ENCODE results near the gene FAM131A.

The FAM131A gene

GRCh38 chr3:184341925-184342324 is 4.5 kb downstream of the FAM131A start:
- DNase-seq (ENCODE audit: low read depth), result no peak

DNA sequence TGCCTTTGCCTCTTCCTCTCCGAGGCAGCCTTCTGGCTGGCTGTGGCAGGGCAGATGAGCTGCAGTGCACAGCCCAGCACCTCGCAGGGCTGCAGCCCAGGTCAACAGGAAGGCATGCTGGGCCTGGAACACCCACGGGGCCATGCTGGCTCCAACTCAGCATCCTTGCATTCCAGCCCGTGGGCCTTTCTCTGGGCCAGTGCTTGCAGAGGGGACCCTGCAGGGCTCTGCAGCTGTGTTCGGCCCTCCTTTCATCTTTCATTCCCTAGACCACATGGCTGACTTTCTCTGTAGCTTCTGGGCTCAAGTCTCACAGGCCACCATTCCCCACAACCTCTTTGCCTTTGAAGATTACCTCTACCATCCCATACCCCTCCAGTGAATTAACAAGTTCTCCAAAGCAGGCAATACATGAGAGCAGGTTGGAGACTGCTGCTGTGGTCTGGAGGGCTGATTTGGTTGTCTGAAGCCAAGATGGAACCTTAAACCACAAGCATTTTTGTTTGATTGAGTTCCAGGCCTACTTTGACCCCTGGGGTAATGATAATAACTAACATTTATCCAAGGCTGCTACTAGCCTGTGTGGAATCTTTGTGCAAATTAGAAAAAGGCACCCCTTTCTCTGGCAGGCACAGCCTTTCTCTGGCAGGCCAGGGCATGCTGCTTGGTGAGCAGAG is 5.9 kb downstream of the FAM131A start:
- no peak for DNase-seq (ENCODE audit: low read depth)

DNA sequence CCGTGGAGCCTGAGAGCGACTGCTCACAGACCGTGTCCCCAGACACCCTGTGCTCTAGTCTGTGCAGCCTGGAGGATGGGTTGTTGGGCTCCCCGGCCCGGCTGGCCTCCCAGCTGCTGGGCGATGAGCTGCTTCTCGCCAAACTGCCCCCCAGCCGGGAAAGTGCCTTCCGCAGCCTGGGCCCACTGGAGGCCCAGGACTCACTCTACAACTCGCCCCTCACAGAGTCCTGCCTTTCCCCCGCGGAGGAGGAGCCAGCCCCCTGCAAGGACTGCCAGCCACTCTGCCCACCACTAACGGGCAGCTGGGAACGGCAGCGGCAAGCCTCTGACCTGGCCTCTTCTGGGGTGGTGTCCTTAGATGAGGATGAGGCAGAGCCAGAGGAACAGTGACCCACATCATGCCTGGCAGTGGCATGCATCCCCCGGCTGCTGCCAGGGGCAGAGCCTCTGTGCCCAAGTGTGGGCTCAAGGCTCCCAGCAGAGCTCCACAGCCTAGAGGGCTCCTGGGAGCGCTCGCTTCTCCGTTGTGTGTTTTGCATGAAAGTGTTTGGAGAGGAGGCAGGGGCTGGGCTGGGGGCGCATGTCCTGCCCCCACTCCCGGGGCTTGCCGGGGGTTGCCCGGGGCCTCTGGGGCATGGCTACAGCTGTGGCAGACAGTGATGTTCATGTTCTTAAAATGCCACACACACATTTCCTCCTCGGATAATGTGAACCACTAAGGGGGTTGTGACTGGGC is 7.3 kb downstream of the FAM131A start:
- no peak for DNase-seq (ENCODE audit: low read depth)

GRCh38 chr3:184345317-184346144 is 8.1 kb downstream of the FAM131A start:
- DNase-seq (ENCODE audit: low read depth), result no peak

GRCh38 chr3:184346480-184347190 is 9.2 kb downstream of the FAM131A start:
- no peak for DNase-seq (ENCODE audit: low read depth)

DNA sequence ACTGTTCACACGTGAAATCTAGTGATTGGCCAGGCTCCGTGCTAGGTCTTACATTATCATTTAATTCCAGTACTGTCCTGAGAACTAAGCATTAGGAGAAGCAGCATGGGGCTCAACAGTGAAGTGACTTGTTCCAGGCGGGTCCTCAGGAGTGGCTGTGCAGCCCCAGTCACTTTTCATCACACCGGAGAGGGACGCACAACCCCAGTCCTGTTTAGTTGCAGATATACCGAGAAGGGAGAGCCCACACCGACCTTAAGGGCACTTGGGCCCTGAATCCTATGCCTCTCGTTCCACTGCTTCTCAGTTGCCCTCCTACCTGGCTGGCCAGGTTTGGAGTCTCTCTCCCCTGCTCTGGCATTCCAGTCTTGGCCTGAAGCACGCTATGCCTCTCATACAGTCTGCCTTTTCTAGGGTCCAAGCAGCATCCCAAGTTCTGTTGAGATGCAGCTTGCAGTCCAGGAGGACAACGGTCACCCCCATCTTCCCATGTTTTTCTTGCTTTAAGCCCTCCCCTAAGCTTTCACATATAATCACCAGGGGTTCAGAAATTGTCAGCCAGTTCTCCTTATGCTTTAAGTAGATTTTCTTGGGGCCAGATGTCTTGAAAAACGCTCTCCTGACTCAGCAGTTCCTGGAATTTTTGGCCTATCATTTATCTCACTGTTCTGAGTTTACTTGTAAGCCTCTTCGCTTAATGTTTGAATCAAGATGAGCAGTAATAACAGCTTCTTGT is 10.1 kb downstream of the FAM131A start:
- DNase-seq (ENCODE audit: low read depth), result no peak

GRCh38 chr3:184348057-184348382 is 10.6 kb downstream of the FAM131A start:
- DNase-seq (ENCODE audit: low read depth), result no peak

DNA sequence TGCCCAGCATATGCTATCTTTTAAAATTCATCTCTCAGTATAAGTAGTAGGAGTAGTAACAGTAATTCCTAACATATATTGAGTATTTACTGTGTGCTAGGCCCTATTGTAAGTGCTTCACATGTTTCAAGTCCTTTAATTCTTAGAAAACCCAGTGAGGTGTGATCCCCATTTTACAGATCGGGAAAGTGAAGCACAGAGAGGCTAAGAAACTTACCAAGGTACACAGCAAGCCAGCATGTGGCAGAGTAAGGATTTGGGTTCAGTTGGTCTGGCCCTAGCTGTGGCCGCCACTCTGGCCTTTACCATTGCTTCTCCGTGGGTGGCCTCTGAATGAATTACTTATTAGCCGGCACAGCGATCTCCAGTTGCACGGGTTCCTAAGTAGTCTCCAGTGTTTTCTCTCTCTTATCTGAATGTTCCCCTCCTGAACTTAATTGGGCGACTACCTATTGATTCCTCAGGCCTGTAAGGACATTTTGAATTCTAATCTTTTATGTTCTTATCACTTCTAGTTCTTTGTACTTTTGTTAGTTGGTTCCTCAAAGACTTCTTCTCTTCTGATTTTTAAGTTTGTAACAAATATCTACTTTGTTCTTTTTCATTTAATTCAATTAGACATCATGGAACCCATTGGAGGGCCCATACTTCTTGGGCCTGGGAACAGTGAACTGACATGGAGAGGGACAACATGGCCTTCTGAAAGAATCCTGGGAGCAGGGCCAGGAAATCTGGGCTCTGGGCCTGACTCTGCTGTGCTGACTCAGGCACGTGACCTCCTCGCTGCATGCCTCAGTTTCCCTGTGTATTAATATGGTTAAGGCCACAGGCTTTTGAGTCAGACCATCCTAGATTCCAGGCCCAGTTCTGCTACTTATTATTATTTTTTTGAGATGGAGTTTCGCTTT is 12.4 kb downstream of the FAM131A start:
- DNase-seq (ENCODE audit: low read depth), result no peak

GRCh38 chr3:184350618-184351017 is 13.2 kb downstream of the FAM131A start:
- no peak for DNase-seq (ENCODE audit: low read depth)

GRCh38 chr3:184351511-184352148 is 14.2 kb downstream of the FAM131A start:
- no peak for DNase-seq (ENCODE audit: low read depth)

DNA sequence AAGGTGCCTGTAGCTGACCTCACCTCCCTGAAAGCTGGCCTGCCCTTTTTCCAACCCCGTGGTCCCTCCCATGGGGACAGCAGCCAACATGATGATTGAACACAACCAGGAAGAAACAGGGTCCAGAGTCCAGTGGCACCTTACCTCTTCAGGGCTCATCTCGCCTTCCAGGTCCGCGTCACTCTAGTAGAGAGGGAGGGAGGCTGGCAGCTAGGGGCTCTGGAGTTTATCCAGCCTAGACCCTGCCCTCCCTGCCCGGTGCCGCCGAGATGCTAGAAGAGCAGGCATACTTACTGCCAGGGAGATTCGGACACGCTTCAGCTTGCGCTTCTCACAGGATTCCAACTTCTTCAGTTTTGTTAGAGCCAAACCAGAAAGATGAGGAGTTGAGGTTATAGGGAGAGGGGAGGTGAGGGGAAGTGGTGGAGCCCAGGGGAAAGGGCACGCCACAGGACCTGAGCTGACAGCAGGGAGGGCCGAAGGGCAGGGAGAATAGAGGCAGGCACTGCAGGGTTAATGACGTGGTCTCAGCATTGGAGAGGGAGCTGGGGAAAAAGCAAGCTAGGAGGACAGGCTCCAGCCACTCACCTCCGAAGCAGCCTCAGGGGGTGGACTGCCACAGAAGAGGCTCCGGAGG is 14.9 kb downstream of the FAM131A start:
- no peak for DNase-seq (ENCODE audit: low read depth)

DNA sequence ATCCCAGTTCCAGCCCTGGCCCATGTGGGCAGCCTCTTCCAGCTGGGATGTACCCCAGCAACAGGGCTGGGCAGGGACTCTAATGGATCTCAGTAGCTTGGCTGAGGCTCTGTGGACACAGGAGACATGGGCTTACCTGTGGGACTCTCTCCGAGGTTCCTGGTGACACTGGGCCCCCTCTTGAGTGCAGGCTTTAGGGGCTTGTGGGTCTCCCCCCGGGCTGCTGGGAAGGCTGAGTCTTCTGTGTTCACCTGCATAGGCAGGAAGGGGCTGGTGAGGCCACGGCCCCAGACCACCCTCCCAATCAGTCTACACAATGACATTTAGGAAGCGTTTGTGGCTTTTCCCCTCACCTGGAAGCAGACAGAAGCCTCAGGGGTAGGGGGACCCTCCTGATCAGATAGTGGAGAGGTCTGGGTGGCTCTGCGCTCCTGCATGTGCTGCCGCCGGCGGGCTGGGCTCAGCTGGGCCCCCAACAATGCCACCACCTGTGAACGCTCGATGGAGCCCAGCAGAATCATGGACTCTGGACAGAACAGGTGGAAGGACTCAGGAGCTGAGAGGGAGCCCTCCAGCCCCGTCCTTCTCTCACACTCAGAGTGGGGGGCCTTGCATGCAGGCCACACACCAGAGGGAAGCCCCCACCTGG is 15.6 kb downstream of the FAM131A start:
- no peak for DNase-seq (ENCODE audit: low read depth)

- no peak for DNase-seq (ENCODE audit: low read depth)
Measured at GRCh38 chr3:184353546-184353941, 16.1 kb downstream of the FAM131A start.

- DNase-seq (ENCODE audit: low read depth), result peak; percentile 42
Measured at GRCh38 chr3:184354121-184354728, 16.8 kb downstream of the FAM131A start.

GRCh38 chr3:184354754-184355153 is 17.4 kb downstream of the FAM131A start:
- no peak for DNase-seq (ENCODE audit: low read depth)

DNA sequence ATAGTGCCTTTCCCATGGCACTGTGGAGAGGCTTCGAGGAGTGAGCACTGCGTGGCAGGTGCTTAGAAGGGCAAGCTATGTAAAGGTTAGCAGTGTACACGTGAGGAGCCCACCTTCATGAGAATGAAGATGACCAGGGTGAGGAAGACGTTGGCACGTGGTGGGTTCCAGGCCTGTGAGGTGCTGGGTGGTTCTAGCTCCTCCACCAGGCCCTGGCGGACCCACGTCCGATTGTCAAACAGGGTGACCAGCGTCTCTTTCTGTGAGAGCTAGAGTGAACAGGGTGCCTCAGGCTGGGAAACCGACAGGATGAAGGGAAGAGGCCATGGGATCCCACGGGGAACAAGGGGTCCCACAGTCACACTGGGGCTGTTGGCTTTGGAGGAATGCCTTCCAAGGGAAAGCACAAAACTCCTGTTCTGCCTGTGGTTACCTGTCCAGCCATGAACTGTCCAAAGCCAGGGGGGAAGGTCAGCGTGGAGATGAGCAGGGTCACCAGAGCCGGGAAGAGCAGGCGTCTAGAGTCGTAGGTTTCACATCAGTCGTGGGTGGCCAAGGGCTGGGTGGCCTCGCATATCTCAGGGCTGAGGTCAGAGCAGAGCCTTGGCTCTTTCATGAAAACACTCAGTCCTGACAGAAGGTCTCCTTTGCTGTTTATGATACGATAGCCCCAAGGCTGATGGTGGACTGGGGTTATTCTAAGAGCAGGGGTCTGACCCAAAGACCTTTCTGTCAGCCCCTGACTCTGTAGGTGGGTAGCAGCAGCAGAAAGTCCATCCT is 18.1 kb downstream of the FAM131A start:
- DNase-seq (ENCODE audit: low read depth), result no peak

DNA sequence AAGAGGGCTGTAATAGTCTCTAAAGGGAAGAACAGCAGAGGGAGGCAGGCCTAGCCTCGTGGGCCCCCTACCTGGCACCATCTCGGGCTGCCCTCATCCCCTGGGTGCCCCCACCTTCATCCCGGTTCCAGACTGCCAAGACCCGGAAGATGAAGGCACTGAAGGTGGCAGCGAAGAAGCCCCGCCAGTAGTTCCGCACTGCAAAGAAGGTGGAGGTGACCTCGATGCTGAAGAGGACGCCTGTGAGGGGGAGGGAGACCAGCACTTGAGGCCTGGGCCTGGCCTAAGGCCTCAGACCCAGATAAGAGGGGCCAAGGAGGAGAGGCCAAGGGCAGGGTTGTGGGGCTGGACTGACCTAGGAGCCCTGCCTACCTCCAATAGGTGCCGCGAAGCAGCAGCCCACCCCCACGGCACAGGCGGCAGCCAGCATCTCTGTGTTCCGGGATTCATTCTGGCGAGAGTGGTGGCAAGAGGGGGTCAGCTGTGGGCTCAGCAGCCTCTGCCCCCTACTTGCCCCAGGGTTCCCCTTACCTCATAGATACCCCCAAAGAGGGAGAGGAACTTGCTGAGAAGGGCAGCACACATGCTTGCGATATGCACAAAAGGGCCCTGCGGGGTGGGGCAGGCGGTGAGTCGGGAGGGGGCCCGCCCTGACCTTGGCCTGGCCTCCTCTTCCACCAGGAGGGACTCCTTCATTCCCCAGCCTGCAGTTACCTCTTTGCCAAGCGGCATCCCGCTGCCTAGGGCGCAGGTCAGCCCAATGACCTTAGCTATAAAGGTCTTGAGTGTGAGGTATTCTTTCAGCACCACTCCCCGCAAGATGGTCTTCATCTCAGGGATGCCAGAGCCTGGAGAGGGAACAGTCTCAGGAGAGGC is 20.1 kb downstream of the FAM131A start:
- DNase-seq (ENCODE audit: low read depth), result no peak
